T follicular helper cell (primary cell): ENCODE measurements around the gene IGDCC3.

ENCODE experiments used
- DNase-seq: peaks from one replicate; pipeline ENCODE4 v3.0.0-alpha.2; 2020; ENCODE audit warnings: low read depth

Gene IGDCC3

DNA sequence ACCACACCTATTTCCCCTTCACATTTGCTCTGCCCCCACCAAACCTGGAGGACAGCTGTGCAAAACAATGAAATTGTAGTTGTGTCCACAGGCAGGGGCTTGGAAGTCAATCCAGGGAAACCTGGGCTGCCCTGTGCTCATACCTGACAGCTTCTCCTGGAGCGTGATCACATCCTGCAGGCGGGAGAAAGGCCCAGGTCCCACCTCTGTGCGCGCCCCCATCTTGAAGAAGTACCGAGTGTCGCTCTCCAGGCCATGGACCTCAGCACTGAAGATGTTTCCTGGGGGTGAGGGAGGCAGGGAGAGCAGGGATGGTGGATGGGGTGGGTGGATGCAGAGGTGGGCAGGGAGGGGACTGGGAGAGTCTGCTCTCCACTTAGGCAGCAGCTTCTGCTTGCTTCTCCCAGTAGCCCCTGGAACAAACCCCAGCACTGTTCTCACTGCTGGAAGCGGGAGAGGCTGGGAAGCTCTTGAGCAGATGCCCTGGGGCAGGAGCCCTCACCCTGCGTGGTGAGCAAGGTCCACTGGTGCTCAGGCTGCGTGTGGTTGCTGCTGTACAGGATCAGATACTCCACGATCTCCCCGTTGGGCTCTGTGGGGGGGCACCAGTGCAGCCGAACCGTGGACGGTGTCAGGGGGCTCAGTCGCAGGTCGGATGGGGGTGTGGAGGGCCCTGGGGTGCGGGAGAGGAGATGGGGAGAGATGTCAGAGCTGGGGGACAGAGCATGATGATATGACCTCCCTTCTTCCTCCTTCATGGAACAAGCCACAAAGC lies 10.7 kb upstream of the IGDCC3 start:
- no peak for DNase-seq

DNA sequence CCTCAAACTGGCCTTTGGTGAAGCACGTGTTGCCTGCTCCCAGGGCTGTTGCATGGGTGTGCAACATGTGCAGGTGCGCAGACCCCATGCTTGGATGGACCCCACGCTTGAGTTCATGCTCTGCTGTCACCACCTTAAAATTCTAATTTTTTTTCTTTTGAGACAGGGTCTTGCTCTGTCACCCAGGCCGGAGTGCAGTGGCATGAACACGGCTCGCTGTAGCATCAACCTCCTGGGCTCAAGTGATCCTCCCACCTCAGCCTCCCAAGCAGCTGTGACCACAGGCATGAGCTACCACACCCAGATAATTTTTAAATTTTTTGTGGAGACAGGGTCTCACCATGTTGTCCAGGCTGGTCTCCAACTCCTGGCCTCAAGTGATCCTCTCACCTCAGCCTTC lies 9.1 kb upstream of the IGDCC3 start:
- DNase-seq: no peak

DNA sequence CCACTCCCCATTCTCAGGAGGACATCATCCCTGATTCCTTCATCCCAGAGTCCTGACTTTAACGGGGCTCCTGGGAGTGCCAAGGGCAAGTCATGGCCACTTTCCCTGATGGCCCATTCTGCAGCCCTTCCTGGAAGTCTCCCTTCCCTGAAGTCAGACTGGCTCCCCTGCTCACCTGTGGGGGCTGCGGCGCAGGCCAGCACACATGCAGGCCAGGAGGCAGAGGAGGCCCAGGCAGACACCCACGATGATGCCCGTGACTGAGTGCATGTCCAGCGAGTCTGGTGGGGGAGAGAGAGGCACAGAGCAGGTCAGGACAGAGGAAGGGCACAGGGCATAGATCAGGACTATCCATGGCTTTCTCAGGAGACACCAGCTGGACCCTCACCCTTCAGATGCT lies 8.6 kb upstream of the IGDCC3 start:
- no peak for DNase-seq

DNA sequence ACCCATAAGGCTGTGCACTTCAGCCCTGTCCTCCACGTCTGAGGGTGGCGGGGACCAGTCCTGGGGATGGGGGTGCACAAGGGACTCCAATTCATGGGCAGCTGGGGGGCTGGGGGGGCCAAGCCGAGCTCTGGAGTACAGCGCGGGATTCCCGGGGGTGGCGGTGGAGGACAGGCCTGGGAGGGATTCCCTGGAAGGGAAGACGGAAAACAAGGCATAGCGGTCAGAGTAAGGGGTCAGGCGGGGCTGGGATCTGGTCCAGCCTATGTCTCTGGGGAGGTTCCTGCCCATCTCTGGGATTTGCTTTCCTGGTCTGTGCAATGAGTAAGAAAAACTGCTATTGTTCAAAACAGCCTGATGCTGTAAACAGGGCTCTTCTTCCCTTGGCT lies 8.1 kb upstream of the IGDCC3 start:
- DNase-seq: no peak

DNA sequence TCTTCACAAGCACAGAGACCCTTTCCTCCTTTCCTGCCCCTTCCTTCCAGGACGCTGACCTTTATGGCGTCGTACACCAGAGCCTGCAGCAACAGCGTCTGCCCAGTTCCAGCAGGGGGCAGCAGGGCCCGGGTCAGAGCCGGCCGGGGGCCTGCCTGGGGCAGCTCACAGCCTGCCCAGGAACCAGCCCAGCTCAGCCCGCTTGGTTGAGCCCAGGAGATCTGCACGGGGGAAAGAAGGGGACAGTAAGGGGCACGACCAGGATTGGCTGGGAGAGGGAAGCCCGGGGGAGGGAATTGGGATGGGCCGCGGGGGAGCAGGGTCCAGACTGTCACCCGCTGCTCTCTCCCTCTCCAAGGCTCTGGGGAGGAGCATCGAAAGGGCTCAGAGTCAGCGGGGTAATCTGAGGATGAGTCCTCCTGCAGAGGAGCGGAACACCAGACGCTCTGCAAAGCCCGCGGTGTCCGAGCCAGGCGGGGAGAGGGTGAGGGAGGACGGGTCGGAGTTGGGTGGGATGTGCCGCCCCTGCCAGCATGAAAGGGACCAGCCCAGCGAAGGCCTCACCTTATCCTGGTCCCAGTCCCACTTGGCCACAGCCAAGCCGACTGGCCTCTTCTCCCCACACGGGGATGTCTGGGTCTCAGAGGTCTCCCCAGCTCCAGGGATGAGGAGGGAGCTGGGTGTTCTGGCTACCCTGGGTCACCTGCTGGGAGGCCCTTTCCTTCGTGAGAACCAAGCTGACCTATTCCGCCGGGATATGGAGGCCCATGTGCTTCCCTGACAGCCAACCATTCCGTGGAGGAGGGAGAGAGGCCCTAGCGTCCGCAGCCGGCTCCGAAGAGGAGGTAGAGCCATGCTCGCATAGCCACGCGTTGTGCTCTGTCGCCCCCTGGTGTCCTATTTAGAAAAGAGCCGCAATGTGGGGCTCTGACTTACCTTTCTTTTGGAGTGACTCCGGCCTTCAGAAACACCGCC lies 7.4 kb upstream of the IGDCC3 start:
- DNase-seq: peak; percentile 71

DNA sequence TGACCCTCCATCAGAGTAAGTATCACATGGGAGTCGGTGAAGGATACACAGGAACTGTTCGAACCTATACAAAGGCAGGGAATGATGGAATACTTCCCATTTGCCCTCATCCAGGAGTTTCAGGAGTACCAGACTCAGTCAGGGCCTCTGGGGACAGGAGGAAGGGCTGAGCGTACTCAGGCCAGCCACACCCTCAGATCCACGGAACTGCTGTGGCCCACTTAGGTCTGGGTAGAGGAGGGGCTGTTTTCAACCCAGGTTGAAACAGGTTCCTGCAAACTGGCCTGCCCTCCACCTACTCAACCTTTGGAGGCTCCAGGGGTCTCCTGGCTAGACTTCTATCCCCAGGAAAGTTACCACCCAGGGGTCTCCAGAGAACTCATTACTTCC lies 6.7 kb upstream of the IGDCC3 start:
- DNase-seq: no peak

DNA sequence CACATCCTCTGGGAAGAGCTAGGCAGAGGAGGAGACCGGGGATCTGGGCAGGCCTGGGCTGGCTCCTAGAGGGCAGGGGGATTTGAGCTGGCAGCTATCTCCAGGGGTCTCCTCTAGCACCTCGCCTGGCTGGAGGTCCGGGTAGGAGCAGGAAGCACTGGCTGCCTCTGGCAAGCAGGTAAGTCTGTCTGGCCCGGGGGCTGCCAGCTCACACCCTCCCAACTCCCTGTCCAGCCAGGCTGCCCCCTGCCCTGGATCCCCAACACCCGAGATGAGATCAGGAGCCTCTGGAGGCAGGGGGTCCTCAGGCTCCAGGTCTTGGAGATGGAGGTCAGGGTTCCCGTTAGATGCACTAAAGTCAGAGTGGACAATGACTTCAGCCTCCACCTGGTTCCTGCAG lies 6.2 kb upstream of the IGDCC3 start:
- DNase-seq: no peak

DNA sequence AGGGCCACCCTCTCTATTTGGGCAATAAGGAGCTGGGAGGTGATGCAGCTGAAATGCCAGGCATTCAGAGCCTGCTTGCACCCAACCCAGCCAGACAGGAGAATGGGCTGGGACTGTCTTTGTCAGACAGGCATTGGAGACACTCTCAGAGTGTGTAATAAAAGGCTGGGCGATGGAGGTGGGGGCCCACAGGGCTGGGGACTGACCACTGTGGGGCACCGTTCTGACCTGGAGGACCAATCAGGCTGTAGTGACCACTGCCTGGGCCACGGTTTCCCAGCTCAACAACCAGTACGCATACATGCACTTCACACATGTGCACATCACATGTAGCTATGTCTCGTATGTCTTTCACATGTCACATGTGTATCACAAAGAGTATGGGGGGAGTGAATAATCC lies 5.7 kb upstream of the IGDCC3 start:
- DNase-seq: no peak

DNA sequence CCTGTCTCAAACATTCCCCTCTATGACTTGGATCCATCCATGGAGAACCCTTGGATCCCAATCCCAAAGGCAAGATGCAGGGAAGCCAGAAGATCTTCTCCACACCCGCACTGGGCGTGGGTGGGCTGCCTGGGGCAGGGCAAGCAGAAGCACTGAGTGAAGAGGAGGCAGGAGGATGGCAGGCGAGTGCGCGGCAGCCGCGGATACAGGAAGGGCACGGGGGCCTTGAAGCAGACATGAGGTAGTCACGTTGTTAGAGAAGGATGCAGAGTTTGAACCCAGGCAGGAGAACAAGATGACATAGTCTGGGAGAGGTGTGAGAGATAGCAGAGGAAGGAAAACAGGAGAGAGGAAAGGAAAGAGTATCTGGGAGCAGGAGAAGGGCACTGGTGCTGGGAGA lies 5.1 kb upstream of the IGDCC3 start:
- DNase-seq: no peak

DNA sequence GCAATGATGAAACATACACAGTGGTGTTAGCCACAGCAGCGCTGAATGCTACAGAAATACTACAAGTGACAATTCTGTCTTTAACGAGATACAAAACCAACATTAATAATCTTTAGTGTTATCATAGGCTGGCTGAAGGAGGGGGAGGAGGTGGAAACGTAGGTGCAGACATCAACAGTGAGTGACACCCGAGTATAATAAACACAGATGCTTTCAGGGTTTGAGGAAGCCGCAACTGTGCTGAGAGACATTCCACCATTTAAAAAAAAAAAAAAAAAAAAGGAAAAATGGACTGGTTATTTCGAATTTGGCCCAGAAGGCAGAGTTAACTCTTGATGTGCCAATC lies 4.3 kb upstream of the IGDCC3 start:
- DNase-seq: no peak

DNA sequence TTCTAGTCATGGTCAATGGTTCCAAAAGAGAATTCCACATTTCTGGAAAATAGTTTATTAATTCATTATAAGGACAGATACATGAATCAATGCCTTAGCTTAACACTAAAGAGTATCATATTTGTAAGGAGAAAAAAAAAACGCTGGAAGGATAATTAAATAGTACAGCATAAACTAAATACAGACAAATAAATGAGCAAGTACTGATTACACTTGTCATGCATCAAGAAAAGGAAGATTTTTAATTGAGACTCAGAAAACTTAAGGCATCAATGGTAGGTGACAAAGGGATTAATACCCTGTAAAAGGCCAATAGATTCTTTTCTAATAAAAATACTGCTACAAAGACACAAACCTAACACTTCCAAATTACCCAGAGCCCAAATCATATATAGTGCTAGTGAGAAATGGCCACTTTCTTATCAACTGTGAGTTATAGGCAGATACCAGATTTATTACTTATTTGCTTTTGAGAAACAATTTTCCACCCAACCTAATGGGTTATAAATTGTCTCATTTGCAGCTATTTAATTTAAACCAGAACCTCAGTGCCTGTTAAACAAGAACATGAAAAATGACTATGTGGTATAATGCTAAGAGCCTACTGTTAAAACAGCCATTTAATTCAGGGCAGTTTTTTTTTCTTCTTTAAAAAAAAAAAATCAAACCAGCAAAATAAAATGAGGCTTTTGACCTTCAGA lies 3.8 kb upstream of the IGDCC3 start:
- no peak for DNase-seq

DNA sequence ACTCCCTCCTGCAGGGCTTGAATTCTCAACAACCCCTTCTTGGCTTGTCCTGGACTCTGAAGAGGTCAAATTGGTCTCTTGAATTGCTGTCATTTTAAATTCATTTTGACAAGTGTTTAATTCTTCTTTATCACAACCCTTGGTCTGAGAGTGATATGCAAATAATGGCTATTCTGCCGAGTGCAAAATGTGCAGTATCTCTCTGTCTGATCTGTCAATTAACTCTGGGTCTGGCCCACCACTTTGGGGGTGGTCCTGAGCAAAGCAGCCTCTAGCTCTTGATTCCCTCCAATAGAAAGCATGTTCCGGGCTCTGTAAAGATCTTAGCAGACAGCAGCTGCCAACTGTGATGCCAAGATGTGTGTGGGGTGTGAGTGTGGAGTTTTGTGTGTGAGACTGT lies 2.2 kb upstream of the IGDCC3 start:
- no peak for DNase-seq

DNA sequence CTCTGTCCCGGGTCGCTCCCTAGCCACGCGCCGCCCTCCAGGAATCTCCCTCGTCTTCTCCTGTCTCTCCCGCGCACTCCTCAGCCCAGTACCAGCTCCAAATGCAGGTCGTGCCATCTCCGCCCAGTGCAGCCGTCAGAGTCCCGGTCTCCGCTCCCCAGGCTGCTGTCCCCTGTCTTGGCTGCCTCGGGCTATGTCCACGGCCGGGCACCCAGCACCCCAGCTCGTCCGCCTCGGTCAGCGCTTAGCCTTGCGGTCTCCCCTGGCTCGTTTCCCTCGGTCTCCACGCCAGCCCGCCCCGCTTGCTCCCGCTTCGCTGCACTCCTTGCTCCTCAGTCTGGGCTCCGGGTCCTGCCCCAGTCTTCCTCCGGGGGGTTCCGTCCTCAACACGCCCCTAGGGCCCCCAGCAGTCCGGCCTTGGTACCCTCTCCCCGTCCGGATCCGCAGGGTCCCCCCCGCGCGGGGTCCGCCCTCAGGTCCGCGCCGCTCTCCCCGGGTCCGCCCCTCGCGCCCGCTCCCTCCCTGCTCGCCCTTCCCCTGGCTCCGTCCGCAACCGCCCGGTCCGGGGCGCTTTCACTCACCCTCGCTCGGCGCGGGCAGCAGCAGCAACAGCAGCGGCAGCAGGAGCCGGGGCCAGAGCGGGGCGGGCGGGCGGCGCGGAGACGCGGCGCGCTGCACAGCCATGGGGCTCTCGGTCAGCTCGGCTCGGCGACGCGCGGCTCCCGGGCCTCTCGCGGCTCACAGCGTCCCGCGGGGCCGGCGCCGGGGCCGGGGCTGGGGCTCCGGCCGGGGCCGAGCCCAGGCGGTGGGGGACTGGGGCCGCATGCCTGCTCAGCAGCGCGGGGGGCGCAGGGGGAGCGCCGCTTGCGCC lies 462 bp downstream of the IGDCC3 start:
- DNase-seq: no peak

DNA sequence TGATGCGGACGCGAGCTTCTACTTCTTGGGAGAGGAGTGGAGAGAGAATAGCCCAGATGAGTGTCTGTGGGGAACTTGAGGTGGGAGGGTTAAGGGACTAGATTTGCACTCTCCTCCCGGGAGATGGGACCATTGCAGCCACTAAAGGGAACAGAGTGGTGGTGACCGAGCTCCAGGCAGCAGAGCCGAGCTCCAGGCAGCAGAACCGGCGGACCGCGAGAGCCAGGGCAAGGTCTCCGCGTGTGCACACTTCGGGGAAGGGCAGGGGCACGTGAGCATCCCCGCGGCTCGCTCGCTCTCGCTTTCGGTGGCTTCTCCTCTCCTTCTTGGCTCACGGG lies 1.1 kb downstream of the IGDCC3 start:
- DNase-seq: no peak

DNA sequence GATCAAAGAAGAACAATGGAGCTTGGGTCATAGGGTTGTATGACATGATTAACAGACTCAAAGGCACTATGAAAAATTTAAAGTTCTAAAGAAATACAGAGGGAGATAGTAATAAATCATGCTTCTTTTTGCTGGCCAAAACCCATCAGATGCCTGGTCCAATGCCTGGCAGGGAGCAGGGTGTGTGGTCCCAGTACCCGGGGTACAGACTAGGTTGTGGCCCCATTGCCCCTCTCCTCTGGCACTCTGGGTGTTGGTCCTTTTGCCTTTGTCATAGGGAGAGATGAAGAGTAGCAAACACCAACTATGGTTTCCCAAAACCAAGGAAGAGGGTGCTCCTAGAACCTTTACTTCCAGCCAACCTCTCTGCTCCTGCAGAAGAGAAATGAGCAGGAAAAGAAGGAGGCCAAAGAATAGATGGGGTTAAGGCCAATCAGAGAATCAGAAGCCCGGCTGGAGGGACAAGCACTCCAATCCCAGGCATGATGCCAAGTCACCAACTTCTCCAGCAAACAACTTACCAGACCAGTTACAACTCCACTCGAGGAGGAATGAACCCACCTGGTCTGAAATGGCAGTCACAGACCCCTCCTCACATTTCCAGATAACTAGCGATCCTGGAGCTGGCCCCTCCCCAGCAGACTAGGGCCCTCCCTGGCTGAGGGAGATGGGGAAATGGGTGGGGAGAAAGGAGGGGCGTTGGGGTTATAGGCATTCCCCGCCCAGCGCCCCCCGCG lies 1.8 kb downstream of the IGDCC3 start:
- DNase-seq: no peak

DNA sequence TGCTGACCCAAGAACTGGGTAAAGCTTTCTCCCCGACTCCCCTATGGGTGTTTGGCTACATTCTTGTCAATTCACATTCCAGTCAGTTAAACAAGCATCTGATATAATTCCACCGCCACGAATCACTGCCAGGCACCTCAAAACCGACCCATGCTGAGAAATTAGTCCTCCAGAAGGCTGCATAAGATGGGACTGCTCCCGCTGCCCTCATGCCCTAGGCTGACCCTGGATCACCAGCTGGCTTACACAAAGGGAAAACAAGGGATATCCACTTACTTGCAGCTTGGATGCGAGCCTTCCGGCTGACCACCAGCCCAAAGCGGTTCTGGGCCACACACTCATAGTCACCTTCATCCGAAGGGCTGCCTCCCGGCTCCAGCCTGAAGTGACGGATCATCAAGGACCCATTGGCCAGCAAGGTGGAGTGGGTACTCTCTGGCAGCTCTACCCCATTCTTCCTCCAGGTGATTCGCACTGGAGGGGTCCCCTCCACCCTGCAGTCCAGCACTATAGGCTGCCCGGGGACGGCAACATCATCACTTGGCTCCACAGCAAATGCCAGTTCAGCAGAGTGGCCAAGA lies 2.9 kb downstream of the IGDCC3 start:
- DNase-seq: no peak

DNA sequence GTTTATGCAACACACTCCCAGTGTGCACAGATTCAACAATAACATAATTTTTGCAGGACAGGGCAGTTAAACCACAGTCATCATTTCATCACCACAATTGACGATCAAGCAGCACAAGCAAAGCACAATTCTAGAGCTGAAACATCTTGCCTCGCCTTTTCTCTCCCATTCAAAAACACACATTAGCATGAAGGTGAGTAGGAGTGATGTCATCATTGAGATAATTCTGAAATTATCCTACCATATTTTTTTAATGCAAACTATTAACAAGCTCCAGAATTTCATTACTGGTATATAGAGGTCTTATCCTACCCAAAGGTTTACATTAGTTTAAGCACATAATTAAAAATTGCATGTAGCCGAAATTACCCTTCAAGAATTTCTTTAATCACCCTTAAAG lies 3.5 kb downstream of the IGDCC3 start:
- DNase-seq: no peak

DNA sequence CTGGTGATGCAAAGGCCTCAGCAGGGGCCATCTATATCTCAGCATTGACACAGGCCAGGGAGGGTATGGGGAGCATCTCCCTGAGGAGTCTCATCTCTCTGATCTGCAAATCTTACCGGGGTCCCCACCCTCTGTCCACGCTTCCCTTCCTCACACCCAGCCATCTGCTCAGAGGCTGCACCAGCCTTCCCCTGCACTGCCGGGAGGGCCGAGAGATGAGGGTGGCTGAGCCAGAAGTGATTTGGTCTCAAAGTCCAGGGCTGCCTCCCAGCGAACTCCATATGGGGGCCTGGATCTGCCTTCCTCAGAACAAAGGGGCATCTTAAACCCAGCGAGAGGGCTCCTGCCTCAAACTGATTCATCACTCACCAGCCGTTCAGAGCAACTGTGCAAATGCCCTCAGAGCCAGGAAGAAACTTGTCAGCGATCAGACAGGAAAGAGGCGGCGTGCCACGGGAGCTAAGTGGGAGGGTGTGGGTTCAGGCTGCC lies 4.6 kb downstream of the IGDCC3 start:
- DNase-seq: no peak

DNA sequence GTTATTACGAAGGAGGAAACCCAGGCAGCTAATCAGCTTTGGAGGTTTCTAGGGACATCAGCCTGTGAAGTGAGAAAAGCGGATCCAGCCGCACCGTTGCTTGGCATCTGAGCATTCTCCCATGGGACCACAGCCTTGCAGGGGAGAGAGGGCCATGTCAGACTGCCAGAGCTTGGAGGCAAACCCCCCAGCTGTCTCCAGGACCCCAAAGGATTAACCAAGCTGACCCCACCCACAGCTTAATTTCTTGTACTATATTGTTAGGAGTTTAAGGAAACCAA lies 5.1 kb downstream of the IGDCC3 start:
- no peak for DNase-seq

DNA sequence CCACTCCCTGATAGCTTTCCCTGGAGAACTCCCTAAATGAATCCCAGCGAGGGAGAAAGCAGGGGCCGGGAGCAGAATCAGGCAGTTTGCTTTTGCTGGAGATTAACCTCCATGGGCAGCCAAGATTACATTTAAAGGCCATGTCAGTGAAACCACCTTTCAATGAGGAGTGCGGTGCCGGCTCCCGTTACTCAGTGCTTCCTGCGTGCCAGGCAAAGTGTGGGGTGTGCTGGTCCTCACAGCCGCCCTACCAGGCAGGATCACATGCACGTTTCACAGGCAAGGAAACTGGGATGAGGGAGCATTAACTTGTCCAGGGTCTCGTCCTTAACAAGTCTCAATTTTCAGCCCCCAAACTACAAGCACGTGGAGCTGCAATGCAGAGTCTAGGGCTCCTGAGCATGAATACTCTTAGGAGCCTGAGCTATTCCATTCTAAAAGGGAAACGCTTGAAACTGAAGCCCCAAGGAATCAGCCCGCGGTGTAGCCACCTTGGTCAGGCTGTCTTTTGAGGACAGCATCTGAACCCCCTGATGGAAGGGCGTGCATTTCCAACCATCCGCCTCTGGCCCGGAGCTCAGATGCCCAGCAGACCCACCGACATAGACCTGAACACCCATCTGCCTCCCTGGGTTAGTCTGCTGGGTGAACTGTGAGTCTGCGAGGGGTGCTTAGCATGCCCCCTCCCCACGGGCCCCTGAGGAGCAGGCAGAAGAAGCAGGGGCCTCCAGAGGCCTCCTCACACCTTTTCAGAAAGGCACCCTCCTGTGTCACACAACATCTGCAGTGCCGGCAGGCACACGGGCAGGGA lies 5.6 kb downstream of the IGDCC3 start:
- no peak for DNase-seq
